Colonic mucosa (tissue), 4 donors: Measurements from ENCODE around the gene PRKAR1A. TPM values are rescaled to one million over a fixed set of nuclear protein-coding genes. Genes with fewer than 3 reads are reported as not detected.
A peak's percentile ranks its signal among the peaks of the same experiment; 100 is the strongest.
"Not testable (repeated sequence)": the region's sequence is repeated elsewhere in the genome, so short reads cannot be mapped to it uniquely, and the experiment has no call there.

Source experiments
- DNase-seq: peaks from one replicate; pipeline ENCODE4 v3.0.0-alpha.2; 2020
- H3K27ac ChIP-seq: fragments of 200-600 bp; one replicate; pipeline ENCODE4 v1.8.0; 2021
- H3K27me3 ChIP-seq: fragments of 200-600 bp; one replicate; pipeline ENCODE4 v1.8.0; 2021
- H3K36me3 ChIP-seq: fragments of 200-600 bp; one replicate; pipeline ENCODE4 v1.8.0; 2021
- H3K4me1 ChIP-seq: fragments of 200-600 bp; one replicate; pipeline ENCODE4 v1.8.0; 2021; ENCODE audit warnings: mild to moderate bottlenecking
- H3K4me3 ChIP-seq: fragments of 200-600 bp; one replicate; pipeline ENCODE4 v1.8.0; 2021
- H3K9ac ChIP-seq, 2 donors: one replicate each; pipeline ENCODE4 v1.7.0; 2013; ENCODE audit warnings: control low read depth in 2 of 2, low read depth in 2 of 2, low read length in 2 of 2
- H3K9me3 ChIP-seq: fragments of 200-600 bp; one replicate; pipeline ENCODE4 v1.8.0; 2021
- CTCF ChIP-seq: fragments of 200-600 bp; IDR thresholded peaks from one replicate; pipeline ENCODE4 v1.8.0; 2022; ENCODE audit warnings: antibody characterized with exemption, mild to moderate bottlenecking
- intact Hi-C: fragments of 100-400 bp; cut with DNase I; formaldehyde crosslinking; loops from one replicate; pipeline ENCODE4 v1.14.1; 2022
- total RNA-seq, 2 donors: library from RNA; stranded (reverse); fragmentation: NEBNext Ultra II Directional in 1 of 2; extraction: Animal tissue kit (Norgen Biotek cat#: 25700) in 1 of 2; gene quantifications; one replicate each; pipeline ENCODE4 v1.2.1, GENCODE V29; 2021
- donor health status: healthy.
- donor health status: DM: no; HTN: no; CAD: no.
- donor health status: DM: no; HTN: no; CAD: no.

Gene PRKAR1A
- total RNA-seq, 2 donors from 2014 or later = 133 to 168 TPM

DNA sequence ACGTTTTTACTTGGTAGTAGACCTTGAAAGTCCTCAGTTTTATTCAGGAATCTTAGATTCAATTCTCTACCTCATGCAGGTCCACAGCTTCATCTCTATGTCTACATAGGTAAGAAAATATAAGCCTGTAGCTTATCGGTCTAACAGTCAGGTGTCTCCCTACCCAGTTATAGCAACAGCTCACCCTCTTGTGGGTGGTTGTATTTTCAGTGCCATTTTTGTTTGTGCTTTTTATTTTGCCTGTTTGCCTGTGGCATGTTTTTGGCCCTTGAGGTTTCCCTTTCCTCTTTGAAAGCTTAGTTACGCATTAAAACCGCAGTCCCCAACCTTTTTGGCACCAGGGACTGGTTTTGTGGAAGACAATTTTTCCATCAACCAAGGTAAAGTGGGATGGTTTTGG is 31.3 kb upstream of the PRKAR1A start:
- TF ChIP-seq CTCF = no peak
- intact Hi-C loops = no loop called here
- Histone ChIP-seq H3K27me3 (no peaks in the 10 kb centered on the region), H3K27ac (no peak overlapping the region), H3K9me3 (no peaks in the 10 kb centered on the region), H3K9ac (no peak overlapping the region), H3K4me1 (no peaks in the 10 kb centered on the region), H3K4me3 (no peak overlapping the region), H3K36me3 (no peaks in the 10 kb centered on the region)
- no peak for DNase-seq

- Histone ChIP-seq H3K27me3 (no peaks in the 10 kb centered on the region), H3K4me1 (no peaks in the 10 kb centered on the region), H3K27ac (no peak overlapping the region), H3K4me3 (no peak overlapping the region), H3K9me3 (no peaks in the 10 kb centered on the region), H3K36me3 (no peaks in the 10 kb centered on the region), H3K9ac (peak overlapping the region in 1 of 2 donors; percentile 4)
- DNase-seq = no peak
- TF ChIP-seq CTCF = no peak
- intact Hi-C loops = no loop called here
Measured at GRCh38 chr17:68482576-68483041, 29.6 kb upstream of the PRKAR1A start.

DNA sequence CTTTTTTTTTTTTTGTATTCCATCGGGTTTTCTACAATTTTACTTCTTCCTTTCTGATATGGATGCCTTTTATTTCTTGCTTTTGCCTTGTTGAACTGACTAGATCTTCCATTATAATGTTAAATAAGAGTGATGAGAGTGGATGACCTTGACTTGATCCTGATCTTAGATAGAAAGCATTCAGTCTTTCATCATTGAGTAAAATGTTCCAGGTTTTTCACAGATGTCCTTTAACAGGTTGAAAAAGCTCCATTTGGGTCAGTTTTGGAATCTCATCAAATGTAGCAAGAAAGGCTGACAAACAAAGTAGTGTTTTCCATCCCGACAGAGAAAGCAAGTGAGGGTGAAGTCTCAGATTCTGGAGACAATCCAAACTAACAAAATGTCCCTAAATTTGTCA is 27.8 kb upstream of the PRKAR1A start:
- no peak overlapping the region for H3K4me3 ChIP-seq
- H3K4me1 ChIP-seq = no peaks in the 10 kb centered on the region
- H3K9ac ChIP-seq = no peak overlapping the region
- no peaks in the 10 kb centered on the region for H3K9me3 ChIP-seq
- no peaks in the 10 kb centered on the region for H3K36me3 ChIP-seq
- DNase-seq = no peak
- intact Hi-C loops = no loop called here
- H3K27me3 ChIP-seq = no peaks in the 10 kb centered on the region
- no peak for TF ChIP-seq CTCF
- no peak overlapping the region for H3K27ac ChIP-seq

DNA sequence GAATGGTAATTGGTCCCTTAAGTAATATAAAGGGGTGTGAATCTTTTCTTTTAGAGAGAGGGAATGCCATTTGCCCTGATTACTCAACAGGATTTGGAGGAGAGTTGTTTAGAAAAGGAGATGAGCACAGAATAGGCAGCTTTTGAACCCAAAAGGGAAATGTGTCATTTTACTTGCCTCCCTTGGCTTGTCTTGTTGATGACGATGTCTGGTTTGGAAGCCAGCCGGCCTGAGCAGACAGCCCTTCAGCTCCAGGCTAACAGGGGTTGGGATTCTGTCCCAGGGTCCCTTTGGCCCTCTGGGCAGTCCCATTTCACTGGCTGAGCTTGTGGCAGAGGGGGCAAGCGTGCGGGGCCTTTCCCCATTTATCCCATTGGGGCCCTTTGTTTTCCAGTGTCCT is 22.3 kb upstream of the PRKAR1A start:
- Histone ChIP-seq H3K36me3 (no peaks in the 10 kb centered on the region), H3K9me3 (no peaks in the 10 kb centered on the region), H3K9ac (no peak overlapping the region), H3K27me3 (no peaks in the 10 kb centered on the region), H3K4me1 (peaks cover 9% of the 10 kb centered on the region), H3K4me3 (no peak overlapping the region), H3K27ac (no peak overlapping the region)
- no peak for TF ChIP-seq CTCF
- DNase-seq = no peak
- intact Hi-C loops = no loop called here

- peak; percentile 62 for DNase-seq
- peaks cover 9% of the 10 kb centered on the region for H3K4me1 ChIP-seq
- intact Hi-C loops = no loop called here
- peak overlapping the region; percentile 34 for H3K27ac ChIP-seq
- no peak for TF ChIP-seq CTCF
- no peaks in the 10 kb centered on the region for H3K36me3 ChIP-seq
- H3K27me3 ChIP-seq = no peaks in the 10 kb centered on the region
- H3K9me3 ChIP-seq = no peaks in the 10 kb centered on the region
- peak overlapping the region in 1 of 2 donors; percentile 43 for H3K9ac ChIP-seq
- H3K4me3 ChIP-seq = no peak overlapping the region
Measured at GRCh38 chr17:68491381-68492231, 20.6 kb upstream of the PRKAR1A start.

DNA sequence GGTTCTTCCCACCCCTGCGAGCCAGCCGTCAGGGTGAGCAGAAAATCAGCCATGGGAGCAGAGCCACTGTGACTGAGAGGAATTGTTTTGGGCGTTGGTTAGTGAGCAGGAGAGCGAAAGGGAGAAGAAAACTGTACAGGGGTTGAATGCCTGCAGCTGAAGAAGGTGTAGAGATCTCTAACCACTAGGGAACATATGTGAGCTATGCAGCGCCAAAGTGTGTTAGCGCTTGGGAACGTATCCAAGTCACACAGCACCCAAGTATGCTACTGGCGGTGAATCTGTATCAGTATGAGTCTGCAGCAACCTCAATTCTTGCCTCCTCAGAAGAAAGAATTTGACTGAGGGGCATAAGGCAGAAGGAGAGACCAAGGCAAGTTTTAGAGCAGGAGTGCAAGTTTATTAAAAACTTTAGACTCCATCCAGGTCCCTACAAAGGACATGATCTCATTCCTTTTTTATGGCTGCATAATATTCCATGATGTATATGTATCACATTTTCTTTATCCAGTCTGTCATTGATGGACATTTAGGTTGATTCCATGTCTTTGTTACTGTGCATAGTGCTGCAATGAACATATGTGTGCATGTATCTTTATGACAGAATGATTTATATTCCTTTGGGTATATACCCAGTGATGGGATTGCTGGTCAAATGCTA is 19.7 kb upstream of the PRKAR1A start:
- peak overlapping the region; percentile 34 for H3K27ac ChIP-seq
- peak overlapping the region in 1 of 2 donors; percentile 43 for H3K9ac ChIP-seq
- H3K4me1 ChIP-seq, H3K27me3 ChIP-seq, H3K9me3 ChIP-seq, DNase-seq, intact Hi-C loops, H3K4me3 ChIP-seq, H3K36me3 ChIP-seq: not testable (repeated sequence)
